GM19023 (cell line): ENCODE measurements around the gene ATP10D.

ENCODE experiments used
- ATAC-seq: cut with Tn5 transposase; IDR thresholded peaks from one replicate; pipeline ENCODE4 v1.9.1; 2021; ENCODE audit warnings: mild to moderate bottlenecking, moderate library complexity; ENCODE audit not compliant: unreplicated experiment

ATP10D gene

DNA sequence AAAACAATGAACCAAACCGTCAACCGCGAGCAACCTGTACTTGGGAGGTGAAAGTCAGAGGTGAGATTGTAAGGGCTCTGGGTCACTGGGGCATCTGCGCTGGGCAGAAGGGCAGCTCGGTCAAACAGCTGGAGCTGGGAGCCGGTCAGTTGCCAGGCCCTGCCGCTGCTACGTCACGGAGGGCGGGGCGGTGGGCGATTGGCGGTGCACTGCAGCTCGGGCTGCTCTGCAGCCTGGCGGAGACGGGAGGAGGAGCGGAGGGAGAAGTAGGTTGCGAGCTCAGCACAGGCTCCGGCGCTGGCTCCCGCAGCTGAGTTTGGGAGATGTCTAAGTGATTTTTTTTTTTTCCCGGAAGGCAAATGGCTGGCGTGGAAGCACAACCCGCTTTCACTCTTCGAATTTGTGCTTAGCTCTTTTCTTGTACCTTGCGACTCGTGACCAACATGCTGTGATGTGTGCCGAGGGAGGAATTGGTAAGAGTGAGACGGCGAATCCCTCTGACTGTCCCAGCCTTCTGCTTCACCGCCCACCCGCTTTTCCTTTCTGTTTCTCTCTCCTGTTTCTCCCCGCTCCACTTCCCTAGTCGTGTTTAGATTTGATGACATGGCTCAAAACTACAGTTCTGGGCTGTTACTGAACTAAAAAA, at the start of gene ATP10D:
TSS of gene ATP10D (plus strand) at position 229 of the 646 bp plus-strand sequence. CDS start 27,266 bp downstream, outside the sequence.
- peak; percentile 99 for ATAC-seq

DNA sequence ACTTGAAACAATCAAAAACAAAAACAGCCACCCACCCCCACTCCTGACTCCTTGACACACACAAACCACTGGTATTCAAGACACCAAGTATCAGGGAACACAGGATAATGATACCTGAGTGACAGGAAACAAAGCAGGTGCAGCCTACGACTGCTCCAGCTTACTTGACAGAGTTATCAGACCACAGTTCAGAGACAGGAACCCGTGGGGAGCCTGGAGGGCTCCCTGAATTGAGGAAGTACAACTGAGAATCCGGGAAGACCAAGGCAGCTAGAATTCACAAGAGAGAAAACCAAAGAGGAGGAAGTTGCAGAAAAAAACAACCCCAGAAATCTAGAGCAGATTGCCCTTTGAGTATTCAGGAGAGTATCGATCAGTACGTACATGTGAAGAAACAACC, 42.1 kb upstream of the ATP10D start:
- no peak for ATAC-seq

DNA sequence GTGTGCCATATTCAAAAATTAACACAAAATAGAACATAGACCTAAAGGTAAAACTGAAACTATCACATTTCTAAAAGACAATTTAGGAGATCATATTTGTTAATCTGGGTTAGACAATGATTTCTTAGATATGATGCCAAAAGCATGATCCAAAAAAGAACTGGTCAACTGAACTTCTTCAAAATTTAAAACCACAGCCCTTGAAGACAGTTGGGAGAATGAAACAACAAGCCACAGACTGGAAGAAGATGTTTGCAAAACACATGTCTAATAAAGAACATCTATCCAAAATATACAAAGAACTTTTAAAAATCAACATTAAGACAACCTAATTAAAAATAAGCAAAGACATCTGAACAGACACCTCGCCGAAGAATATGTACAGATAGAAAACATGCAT, 41.0 kb upstream of the ATP10D start:
- ATAC-seq, result no peak

DNA sequence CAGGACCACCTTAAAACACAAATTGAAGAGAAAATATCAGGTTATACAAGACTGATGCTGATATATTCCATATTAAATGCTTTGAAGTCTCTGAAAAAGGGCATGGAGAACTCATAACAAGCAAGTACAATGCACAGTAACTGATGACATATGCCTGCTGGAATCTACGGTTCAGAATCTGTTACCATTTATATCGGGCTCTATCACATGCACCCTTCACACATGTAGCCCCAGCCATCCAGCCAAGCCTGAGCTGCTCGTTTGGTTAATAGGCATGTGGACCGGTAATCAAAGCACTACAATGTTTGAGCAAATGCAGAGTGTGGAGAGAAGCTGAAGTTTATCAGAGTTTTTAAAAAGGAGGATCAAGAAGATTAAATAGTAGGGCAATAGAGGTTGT, 33.4 kb upstream of the ATP10D start:
- no peak for ATAC-seq

GRCh38 chr4:47462799-47463234, 22.3 kb upstream of the ATP10D start:
- peak; percentile 33 for ATAC-seq

DNA sequence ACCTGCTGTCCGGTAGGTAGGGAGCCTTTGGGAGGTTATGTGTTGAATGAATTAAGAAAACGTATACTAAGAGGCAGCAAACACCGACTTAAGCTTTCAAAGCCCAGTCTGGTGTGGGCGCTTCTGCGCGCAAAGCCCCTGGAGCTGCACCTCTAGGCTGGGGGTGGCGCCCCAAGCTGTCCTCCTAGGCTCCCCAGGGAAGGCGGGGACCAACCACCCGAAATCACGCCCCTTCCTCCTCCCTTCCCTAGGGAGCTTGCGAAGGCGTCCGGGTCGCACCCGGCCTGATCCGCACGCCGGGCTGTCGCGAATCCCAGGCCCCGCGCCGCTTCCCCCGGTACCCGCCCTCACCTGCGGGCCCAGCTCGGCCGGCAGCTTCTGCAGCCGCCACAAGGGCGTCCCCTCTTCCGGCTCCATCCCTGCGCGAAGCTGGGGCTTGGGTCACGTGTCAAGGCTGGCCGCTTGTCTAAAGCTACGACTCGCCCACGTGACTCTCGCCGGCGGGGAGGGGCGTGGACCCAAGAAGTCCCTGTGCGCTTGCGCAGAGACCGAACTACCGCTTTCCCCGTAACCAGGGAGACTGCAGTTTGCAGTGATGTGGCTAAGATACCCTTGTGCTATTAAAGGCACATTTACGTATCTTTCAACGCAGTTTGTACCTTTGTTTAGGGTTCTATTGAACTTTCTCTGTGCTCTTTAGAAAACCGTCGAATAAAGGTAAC, 21.7 kb upstream of the ATP10D start, which contains the start of gene COMMD8:
TSS of gene COMMD8 (minus strand) at position 468 of the 722 bp plus-strand sequence. CDS start at position 417, 51 bp downstream.
- ATAC-seq, result peak; percentile 95

DNA sequence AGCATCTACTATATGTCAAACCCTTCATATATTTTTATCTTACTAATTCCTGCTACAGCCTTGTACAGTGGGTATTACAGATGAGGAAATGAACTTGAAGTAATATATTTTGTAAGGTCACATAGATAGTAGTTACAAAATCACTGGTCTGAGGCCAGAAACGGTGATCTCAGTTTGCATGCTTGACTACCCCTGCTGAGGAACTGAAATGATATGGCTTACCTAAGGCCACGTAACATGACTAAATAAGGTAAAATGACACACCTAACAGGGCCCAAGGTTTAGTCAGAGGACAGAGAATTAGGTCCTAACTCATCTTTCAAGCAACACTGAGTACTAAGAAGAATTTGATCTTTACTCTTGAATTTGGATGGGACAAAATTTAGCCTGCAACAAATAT, 20.1 kb upstream of the ATP10D start:
- no peak for ATAC-seq

GRCh38 chr4:47466056-47466785, 18.9 kb upstream of the ATP10D start:
- ATAC-seq, result no peak

DNA sequence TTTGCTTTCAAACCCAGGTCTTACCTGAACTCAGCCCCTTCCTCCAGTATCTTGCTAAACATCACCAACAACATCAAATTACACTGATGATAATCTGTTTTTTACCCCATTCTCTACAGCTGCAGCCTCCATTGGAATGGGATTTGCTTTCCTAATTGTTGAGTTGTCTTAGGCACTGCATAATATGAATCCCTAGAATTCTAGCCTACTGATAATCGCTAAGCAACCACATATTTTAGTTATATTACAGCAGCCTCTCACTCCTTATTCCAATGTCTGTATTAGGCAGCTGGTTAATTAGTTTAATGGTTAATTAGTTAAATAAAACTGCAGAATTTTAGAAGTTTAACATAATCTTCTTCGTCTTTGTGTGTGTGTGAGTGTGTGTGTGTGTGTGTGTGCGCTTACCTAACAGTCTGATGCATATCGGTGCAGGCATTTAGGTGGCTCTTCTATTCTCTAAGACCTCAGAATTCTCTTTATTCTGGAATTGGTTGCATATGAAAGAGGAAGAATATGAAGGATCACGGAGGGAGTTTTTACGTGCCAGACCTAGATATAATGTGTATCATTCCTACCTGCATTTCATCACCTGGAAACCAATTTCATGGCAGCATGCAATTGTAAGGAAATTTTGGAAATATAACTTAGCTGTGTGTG, 16.2 kb upstream of the ATP10D start:
- ATAC-seq, result no peak

- no peak for ATAC-seq
These were observed 15.1 kb upstream of the ATP10D start for GRCh38 chr4:47469951-47470350.

GRCh38 chr4:47471064-47471463, 14.0 kb upstream of the ATP10D start:
- ATAC-seq, result no peak

GRCh38 chr4:47471591-47471990, 13.5 kb upstream of the ATP10D start:
- ATAC-seq, result no peak

DNA sequence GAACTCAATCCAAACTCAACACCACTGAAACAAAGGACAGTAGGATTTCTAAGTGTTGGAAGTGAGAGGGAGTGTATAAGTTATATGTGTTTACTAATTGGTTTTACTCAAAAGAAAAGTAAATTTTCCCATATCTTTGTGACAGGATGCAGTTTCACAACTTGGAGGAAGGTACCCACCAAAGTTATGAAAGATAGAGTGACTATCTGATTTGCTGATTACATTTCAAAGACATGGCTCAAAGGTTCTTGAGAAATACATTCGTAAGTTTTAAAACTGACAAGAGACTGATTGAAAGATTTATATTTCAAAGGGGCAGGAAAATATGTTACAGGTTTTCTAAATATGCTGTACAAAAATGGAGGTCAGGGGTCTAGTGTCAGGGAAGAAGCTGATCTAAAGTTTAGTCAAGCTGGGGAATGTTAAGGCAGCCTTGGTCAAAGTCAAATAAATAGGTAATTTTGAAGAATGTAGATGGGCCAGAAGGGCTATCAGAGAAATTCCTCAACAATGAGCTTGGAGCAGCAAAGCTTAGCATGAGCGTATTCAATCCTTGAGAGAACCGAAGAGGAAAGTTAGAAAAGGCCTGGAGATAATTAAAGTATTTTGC, 11.8 kb upstream of the ATP10D start:
- no peak for ATAC-seq

GRCh38 chr4:47474799-47475198, 10.3 kb upstream of the ATP10D start:
- ATAC-seq, result no peak

DNA sequence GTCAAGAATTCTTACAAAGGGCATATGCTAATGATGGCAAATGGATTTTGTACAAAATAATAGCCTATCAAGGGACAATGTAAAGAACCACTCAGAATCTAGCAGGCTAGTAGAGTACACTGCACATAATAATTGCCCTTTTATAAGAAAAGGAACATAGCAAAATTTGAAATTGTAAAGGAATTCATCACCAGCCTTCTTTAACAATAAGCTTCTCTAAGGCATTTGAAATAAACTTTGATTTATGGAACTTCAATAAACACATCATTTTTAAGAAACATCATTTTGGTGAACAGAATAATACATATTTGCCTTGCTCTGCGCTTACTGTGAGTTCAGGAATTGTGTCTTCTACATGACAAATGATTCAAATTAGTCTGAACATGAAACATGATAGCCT, 9.7 kb upstream of the ATP10D start:
- no peak for ATAC-seq

DNA sequence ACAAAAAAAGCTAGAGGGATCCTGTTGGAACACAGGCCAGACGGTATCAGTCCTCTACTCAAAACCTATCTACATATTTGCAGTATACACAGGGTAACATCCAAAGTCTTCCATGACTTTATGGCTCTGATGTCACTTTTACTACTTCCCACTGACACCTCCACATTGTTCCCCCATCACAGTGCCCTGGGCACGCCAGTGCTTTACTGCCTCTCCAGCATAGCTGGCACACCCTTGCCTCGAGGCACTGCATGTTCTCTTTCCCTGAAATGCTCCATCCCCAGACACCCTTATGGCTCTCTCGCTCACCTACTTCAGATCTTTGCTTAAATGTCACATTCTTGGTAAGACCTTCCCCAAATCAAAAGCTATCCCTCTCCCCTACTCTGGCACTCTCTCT, 6.3 kb upstream of the ATP10D start:
- no peak for ATAC-seq

- no peak for ATAC-seq
These were observed 2.7 kb upstream of the ATP10D start for GRCh38 chr4:47482326-47482725.

DNA sequence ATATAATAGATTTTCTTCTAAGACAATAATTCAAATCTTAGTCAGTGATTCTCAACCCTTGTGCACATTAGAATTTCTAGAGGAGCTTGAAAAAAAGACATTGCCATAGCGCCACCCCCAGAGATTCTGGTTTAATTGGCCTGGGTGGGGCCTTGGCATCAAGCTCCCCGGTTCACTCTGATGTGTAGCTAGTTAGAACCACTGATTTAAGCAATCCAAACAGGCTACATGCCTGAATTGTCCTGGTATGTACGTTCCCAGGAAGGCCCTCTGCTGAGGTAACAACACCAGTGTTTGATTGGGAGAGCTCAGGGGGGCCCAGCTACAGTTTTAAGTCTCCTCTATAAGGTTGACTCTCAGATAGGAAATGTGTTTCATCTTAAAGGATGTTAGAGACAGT, 1.3 kb upstream of the ATP10D start:
- ATAC-seq, result no peak

- ATAC-seq, result no peak
These were observed 907 bp upstream of the ATP10D start for GRCh38 chr4:47484168-47484567.

GRCh38 chr4:47485768-47486167, 693 bp downstream of the ATP10D start:
- no peak for ATAC-seq

GRCh38 chr4:47486231-47486673, 1.2 kb downstream of the ATP10D start:
- no peak for ATAC-seq
